Measurements from ENCODE around the gene SHROOM3.

Gene SHROOM3

DNA sequence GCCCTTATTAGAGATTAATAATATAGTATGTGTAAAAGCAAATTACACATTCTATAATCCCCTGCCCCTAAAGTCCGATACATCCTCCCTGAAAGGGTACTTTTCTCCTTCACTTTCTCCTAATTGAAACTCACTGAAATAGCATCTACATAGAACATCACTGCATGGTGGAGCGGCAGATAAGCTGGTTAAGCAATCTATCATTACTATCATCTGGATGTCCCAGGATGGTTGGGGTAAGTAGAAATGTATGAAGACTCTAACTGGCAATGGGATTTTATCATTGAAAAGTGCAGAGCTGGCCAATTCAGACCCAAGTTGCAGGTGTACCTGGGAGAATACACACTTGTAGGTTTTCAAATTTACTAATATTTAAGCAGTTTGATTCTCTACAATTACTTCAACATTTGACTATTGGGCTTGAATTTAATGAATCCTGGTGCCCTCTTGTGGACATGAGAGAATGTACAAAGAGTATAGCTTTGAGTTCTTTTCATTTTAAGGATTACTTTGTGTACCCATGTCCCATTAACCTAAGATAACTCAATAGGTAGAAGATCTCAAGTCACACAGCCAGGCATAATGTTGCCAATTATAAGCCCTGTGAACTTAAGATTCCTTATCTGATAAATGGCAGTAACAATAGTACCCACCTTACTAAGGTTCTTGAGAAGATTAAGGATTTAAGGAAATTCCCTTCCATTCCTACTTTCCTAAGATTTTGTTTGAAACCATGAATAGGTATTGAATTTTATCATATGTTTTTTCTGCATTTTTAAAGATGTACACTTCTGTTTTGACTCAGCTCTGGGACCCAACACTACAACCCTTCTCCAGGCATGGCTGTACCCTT, 69.8 kb downstream of the SHROOM3 start:
- no peak for DNase-seq
- peaks cover 17% of the 10 kb centered on the region for H3K27me3 ChIP-seq

DNA sequence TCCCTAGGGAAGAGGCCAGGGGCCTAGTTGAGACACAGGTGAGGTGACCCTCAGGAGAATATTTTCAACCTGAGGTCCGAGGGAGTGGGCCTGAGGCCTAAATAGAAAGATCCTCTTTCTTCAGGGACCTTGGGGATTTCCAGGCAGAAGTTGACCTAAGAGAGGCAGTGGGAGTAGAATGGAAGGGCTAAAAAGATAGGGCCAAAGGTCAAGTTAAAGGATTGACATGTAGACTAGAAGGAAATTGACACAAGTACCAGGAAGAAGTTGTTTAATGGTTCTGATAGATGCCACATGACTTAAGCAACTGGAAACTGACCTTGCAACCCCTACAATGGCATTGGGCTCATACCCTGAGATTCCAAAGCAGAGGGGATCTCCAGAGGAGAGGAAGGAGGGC, 76.9 kb downstream of the SHROOM3 start:
- Histone ChIP-seq H3K4me3 (ENCODE audit: low read depth, low read length) (no peak overlapping the region), H3K4me1 (no peaks in the 10 kb centered on the region), H3K9me3 (no peaks in the 10 kb centered on the region), H3K36me3 (no peaks in the 10 kb centered on the region), H3K27me3 (no peaks in the 10 kb centered on the region)
- TF ChIP-seq, protein P1, sequence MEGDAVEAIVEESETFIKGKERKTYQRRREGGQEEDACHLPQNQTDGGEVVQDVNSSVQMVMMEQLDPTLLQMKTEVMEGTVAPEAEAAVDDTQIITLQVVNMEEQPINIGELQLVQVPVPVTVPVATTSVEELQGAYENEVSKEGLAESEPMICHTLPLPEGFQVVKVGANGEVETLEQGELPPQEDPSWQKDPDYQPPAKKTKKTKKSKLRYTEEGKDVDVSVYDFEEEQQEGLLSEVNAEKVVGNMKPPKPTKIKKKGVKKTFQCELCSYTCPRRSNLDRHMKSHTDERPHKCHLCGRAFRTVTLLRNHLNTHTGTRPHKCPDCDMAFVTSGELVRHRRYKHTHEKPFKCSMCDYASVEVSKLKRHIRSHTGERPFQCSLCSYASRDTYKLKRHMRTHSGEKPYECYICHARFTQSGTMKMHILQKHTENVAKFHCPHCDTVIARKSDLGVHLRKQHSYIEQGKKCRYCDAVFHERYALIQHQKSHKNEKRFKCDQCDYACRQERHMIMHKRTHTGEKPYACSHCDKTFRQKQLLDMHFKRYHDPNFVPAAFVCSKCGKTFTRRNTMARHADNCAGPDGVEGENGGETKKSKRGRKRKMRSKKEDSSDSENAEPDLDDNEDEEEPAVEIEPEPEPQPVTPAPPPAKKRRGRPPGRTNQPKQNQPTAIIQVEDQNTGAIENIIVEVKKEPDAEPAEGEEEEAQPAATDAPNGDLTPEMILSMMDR (IDR thresholded peaks at IDR 0.05; ENCODE audit: low read depth, low read length): no peak
- no peak for DNase-seq

More for the DNA sequence above, 69.8 kb downstream of the SHROOM3 start:
- H3K36me3 ChIP-seq: no peaks in the 10 kb centered on the region
- TF ChIP-seq, protein P1 (IDR thresholded peaks at IDR 0.05; ENCODE audit: low read depth, low read length): peak; percentile 61
- H3K4me3 ChIP-seq (ENCODE audit: low read depth, low read length): no peak overlapping the region
- no peaks in the 10 kb centered on the region; the same call in 1 of the 2 replicates for H3K4me1 ChIP-seq
- no peaks in the 10 kb centered on the region for H3K9me3 ChIP-seq

DNA sequence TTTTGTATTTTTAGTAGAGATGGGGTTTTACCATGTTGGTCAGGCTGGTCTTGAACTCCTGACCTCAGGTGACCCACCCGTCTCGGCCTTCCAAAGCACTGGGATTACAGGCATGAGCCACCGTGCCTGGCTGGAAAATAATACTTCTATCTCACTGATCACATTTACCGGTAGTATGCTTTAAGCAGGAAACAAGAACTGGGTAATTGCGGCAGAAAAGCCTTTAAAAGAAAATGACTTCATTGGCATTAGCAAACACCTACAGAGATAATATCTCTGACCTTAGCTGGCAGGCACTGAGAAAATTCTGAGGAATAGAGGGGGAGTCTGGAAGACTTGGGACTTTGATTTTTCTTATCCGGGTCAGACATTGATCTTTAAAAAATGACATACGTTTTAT, 78.5 kb downstream of the SHROOM3 start:
- peaks cover 4% of the 10 kb centered on the region for H3K4me1 ChIP-seq
- no peaks in the 10 kb centered on the region for H3K36me3 ChIP-seq
- H3K27me3 ChIP-seq: no peaks in the 10 kb centered on the region
- no peaks in the 10 kb centered on the region for H3K9me3 ChIP-seq
- H3K4me3 ChIP-seq (ENCODE audit: low read depth, low read length): no peak overlapping the region
- DNase-seq: no peak
- TF ChIP-seq, protein P1 (IDR thresholded peaks at IDR 0.05; ENCODE audit: low read depth, low read length): no peak

DNA sequence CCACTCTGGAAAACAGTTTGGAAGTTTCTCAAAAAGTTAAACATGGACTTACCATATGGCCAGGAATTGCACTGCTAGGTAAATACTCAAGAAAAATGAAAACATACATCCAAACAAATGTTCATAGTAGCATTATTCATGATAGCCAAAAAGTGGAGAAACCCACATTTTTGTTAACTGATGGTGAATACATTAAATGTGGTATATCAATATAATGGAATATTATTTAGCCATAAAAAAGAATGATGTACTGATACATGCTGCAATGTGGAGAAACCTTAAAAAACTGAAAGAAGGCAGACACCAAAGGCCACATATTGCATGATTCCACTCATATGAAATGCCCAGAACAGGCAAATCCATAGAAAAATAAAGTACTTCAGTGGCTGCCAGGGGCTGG, 79.1 kb downstream of the SHROOM3 start:
- Histone ChIP-seq H3K27me3 (no peaks in the 10 kb centered on the region), H3K36me3 (no peaks in the 10 kb centered on the region), H3K9me3 (no peaks in the 10 kb centered on the region), H3K4me3 (ENCODE audit: low read depth, low read length) (no peak overlapping the region), H3K4me1 (peaks cover 6% of the 10 kb centered on the region)
- no peak for DNase-seq
- TF ChIP-seq, protein P1 (IDR thresholded peaks at IDR 0.05; ENCODE audit: low read depth, low read length): no peak

DNA sequence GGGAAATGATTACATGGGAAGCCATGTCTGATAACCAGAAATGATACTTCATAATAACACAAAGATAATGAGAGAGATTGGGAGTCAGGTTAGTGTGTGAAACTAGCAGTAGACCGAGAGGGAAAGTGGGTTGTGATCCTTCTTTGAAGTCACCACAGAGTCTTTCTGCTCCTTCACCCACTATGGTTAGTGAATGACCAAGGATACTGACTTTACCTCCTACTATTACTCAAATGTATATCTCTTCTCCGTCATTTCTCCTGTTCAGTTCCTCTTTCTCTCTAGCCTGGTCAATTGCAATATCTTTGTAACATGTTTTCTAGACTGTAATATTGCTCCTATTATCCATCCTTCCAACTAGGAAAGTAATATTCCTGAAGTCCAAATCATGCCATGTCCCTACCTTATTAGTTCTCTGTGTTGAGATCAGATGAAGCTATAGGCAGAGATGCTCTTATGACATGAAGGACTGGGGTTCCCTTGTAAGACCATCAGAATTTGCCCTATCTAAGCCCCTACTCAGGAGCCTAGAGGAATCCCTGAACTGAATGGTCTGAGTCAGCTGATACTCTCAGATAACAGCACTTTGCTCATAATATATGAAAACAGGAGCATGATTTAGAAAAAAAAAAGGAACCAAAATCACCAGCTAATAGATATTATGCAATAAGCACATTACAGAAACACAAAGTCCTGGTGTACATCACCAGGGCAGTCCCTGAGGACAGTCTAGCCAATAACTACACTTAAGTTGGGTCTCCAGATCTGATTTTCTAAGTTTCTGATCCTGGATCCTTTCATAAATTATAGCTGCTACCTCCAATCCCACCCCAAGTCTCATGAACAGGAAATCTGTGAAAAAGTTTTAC, 81.2 kb downstream of the SHROOM3 start:
- TF ChIP-seq, protein P1 (IDR thresholded peaks at IDR 0.05; ENCODE audit: low read depth, low read length): no peak
- Histone ChIP-seq H3K27me3 (no peaks in the 10 kb centered on the region), H3K4me1 (peaks cover 6% of the 10 kb centered on the region), H3K4me3 (ENCODE audit: low read depth, low read length) (no peak overlapping the region), H3K9me3 (no peaks in the 10 kb centered on the region), H3K36me3 (no peaks in the 10 kb centered on the region)
- no peak for DNase-seq

Data from BE2C (cell line).